HCT116 (cell line): Measurements from ENCODE around the gene DPP6.

Experiments used
- CTCF ChIP-seq, 3 experiments: fragments of 200-600 bp in 1 of 3; sonication (generic) in 1 of 3; IDR thresholded peaks in 2 of 3; conservative IDR thresholded peaks in 1 of 3; 2 replicates each; pipeline ENCODE4 v1.5.1; 2012 to 2017; ENCODE audit warnings: low read depth in 2 of 3, low read length in 2 of 3, antibody characterized with exemption in 1 of 3, borderline replicate concordance in 1 of 3, control low read depth in 1 of 3, mild to moderate bottlenecking in 1 of 3, mixed read lengths in 1 of 3, mixed run types in 1 of 3, moderate library complexity in 1 of 3; ENCODE audit not compliant: insufficient read depth in 1 of 3
- EZH2 ChIP-seq: fragments of 200-600 bp; sonication (generic); IDR thresholded peaks from 2 replicates; pipeline ENCODE4 v1.6.1; 2017; ENCODE audit warnings: antibody characterized with exemption, mixed run types
- JUND ChIP-seq: IDR thresholded peaks from 2 replicates; pipeline ENCODE4 v1.6.1; 2012
- POLR2A ChIP-seq: IDR thresholded peaks from 2 replicates; pipeline ENCODE4 v1.7.0; 2011; ENCODE audit warnings: borderline replicate concordance; ENCODE audit not compliant: insufficient read depth, insufficient read length; ENCODE audit errors: extremely low read depth
- REST ChIP-seq: IDR thresholded peaks from 2 replicates; pipeline ENCODE4 v1.6.1; 2012; ENCODE audit warnings: low read depth
- SRF ChIP-seq: IDR thresholded peaks from 2 replicates; pipeline ENCODE4 v1.6.1; 2012; ENCODE audit warnings: low read depth

- TF ChIP-seq POLR2A (no peak), SRF (no peak), CTCF (IDR thresholded peaks at IDR 0.05 in 2 of 3, conservative IDR thresholded peaks at IDR 0.05 in 1 of 3; ENCODE audit: borderline replicate concordance in 1 of 3, insufficient read depth in 1 of 3, low read depth in 2 of 3, low read length in 2 of 3) (no peak), EZH2 (no peak), JUND (no peak), REST (no peak)
Measured at GRCh38 chr7:154738216-154738615, 686.0 kb downstream of the DPP6 start.
